Panc1 (cell line): ENCODE data around the gene PTPRK.

Experiments
- POLR2AphosphoS5 ChIP-seq: IDR thresholded peaks from 2 replicates; pipeline ENCODE4 v1.6.1; 2012; ENCODE audit warnings: mild to moderate bottlenecking, low read depth, low read length, moderate library complexity
- TCF7L2 ChIP-seq: IDR thresholded peaks from 2 replicates; pipeline ENCODE4 v1.6.1; 2011; ENCODE audit warnings: mild to moderate bottlenecking, low read depth, low read length, inconsistent platforms
- TF ChIP-seq, protein P1 (sequence below): fragments of 450-650 bp; IDR thresholded peaks from 2 replicates; pipeline ENCODE4 v1.5.1; 2017; ENCODE audit warnings: mild to moderate bottlenecking
- TF ChIP-seq, protein P2 (sequence below), 2 experiments: IDR thresholded peaks; 2 replicates each; pipeline ENCODE4 v1.6.1; 2011 to 2012; ENCODE audit warnings: low read depth in 2 of 2, control low read depth in 1 of 2, low read length in 1 of 2, mild to moderate bottlenecking in 1 of 2, moderate library complexity in 1 of 2; ENCODE audit not compliant: insufficient read depth in 1 of 2

DNA sequence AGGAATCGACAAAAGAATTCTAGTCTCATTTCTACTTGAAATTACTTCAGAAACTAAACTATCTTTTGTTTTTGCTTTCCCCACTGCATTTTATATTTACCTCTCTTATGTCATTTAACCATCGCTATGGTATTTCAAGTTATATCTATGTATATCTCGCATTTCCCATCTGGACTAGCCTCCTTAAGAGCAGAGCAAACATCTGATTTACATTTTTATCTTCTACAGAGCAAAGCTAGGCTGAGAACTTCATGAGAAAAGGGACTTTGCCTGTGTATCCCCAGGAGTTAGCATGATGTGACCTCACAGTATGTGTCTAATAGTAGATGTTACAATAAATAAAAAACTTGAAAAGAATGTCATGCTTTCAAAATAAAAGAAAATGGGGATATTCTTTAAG, 201.2 kb downstream of the PTPRK start:
- TF ChIP-seq, protein P1, sequence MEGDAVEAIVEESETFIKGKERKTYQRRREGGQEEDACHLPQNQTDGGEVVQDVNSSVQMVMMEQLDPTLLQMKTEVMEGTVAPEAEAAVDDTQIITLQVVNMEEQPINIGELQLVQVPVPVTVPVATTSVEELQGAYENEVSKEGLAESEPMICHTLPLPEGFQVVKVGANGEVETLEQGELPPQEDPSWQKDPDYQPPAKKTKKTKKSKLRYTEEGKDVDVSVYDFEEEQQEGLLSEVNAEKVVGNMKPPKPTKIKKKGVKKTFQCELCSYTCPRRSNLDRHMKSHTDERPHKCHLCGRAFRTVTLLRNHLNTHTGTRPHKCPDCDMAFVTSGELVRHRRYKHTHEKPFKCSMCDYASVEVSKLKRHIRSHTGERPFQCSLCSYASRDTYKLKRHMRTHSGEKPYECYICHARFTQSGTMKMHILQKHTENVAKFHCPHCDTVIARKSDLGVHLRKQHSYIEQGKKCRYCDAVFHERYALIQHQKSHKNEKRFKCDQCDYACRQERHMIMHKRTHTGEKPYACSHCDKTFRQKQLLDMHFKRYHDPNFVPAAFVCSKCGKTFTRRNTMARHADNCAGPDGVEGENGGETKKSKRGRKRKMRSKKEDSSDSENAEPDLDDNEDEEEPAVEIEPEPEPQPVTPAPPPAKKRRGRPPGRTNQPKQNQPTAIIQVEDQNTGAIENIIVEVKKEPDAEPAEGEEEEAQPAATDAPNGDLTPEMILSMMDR = no peak
- TF ChIP-seq TCF7L2 (no peak), POLR2AphosphoS5 (no peak)
- TF ChIP-seq, protein P2, sequence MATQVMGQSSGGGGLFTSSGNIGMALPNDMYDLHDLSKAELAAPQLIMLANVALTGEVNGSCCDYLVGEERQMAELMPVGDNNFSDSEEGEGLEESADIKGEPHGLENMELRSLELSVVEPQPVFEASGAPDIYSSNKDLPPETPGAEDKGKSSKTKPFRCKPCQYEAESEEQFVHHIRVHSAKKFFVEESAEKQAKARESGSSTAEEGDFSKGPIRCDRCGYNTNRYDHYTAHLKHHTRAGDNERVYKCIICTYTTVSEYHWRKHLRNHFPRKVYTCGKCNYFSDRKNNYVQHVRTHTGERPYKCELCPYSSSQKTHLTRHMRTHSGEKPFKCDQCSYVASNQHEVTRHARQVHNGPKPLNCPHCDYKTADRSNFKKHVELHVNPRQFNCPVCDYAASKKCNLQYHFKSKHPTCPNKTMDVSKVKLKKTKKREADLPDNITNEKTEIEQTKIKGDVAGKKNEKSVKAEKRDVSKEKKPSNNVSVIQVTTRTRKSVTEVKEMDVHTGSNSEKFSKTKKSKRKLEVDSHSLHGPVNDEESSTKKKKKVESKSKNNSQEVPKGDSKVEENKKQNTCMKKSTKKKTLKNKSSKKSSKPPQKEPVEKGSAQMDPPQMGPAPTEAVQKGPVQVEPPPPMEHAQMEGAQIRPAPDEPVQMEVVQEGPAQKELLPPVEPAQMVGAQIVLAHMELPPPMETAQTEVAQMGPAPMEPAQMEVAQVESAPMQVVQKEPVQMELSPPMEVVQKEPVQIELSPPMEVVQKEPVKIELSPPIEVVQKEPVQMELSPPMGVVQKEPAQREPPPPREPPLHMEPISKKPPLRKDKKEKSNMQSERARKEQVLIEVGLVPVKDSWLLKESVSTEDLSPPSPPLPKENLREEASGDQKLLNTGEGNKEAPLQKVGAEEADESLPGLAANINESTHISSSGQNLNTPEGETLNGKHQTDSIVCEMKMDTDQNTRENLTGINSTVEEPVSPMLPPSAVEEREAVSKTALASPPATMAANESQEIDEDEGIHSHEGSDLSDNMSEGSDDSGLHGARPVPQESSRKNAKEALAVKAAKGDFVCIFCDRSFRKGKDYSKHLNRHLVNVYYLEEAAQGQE (IDR thresholded peaks at IDR 0.05; ENCODE audit: insufficient read depth in 1 of 2, low read depth in 2 of 2, low read length in 1 of 2) = no peak
